Endometrial microvascular endothelial cells (primary cell): ENCODE data around the gene MRPL40. TPM values are rescaled to one million over a fixed set of nuclear protein-coding genes. Genes with fewer than 3 reads are reported as not detected.

Experiments
- in situ Hi-C: cut with HindIII; loops from 2 replicates; pipeline ENCODE4 v1.10.0; 2017; ENCODE audit warnings: low sequenced_read_pairs, low pct_unique_long_range_greater_than_20kb; ENCODE audit errors: inconsistent ontology term
- total RNA-seq: library from RNA; depleted of rRNA; stranded (reverse); fragments of >200 nt; gene quantifications from one replicate; pipeline ENCODE4 v1.2.3, GENCODE V29; 2015; ENCODE audit errors: inconsistent ontology term

The MRPL40 gene
- total RNA-seq, 1 donor from 2014 or later: 38.3 TPM

- in situ Hi-C loops: no loop called here
Measured at GRCh38 chr22:19455033-19455432, 22.7 kb downstream of the MRPL40 start.

- in situ Hi-C loops: no loop called here
Measured at GRCh38 chr22:19455585-19456370, 23.4 kb downstream of the MRPL40 start.

- in situ Hi-C loops: no loop called here
Measured at GRCh38 chr22:19456541-19456940, 24.2 kb downstream of the MRPL40 start.

GRCh38 chr22:19457828-19458428, 25.6 kb downstream of the MRPL40 start:
- in situ Hi-C loops: no loop called here

- in situ Hi-C loops: no loop called here
Measured at GRCh38 chr22:19460036-19460435, 27.7 kb downstream of the MRPL40 start.

- in situ Hi-C loops: no loop called here
Measured at GRCh38 chr22:19461506-19461905, 29.2 kb downstream of the MRPL40 start.

GRCh38 chr22:19463008-19463407, 30.7 kb downstream of the MRPL40 start:
- in situ Hi-C loops: no loop called here

- in situ Hi-C loops: no loop called here
Measured at GRCh38 chr22:19463491-19464469, 31.4 kb downstream of the MRPL40 start.

- in situ Hi-C loops: no loop called here
Measured at GRCh38 chr22:19464546-19464945, 32.2 kb downstream of the MRPL40 start.

- in situ Hi-C loops: no loop called here
Measured at GRCh38 chr22:19464975-19465374, 32.6 kb downstream of the MRPL40 start.

- in situ Hi-C loops: no loop called here
Measured at GRCh38 chr22:19466126-19466716, 33.9 kb downstream of the MRPL40 start.

GRCh38 chr22:19466848-19467752, 34.8 kb downstream of the MRPL40 start:
- in situ Hi-C loops: no loop called here

GRCh38 chr22:19467912-19468311, 35.6 kb downstream of the MRPL40 start:
- in situ Hi-C loops: no loop called here

- in situ Hi-C loops: no loop called here
Measured at GRCh38 chr22:19469421-19469820, 37.1 kb downstream of the MRPL40 start.

- in situ Hi-C loops: no loop called here
Measured at GRCh38 chr22:19470010-19470409, 37.7 kb downstream of the MRPL40 start.

- in situ Hi-C loops: no loop called here
Measured at GRCh38 chr22:19471572-19471971, 39.2 kb downstream of the MRPL40 start.

- in situ Hi-C loops: no loop called here
Measured at GRCh38 chr22:19472233-19472632, 39.9 kb downstream of the MRPL40 start.

GRCh38 chr22:19473578-19473977, 41.2 kb downstream of the MRPL40 start:
- in situ Hi-C loops: no loop called here
